Spleen (tissue), 7 donors: ENCODE results near the gene PGLYRP2.

Experiments
- CTCF ChIP-seq, 11 experiments: fragments of 200-600 bp in 7 of 11; fragments of 450-650 bp in 4 of 11; sonication (generic) in 4 of 11; IDR thresholded peaks in 8 of 11; conservative IDR thresholded peaks in 3 of 11; 1 replicate in 7 of 11; 2 replicates in 4 of 11; pipeline versions ENCODE4 v1.4.0 to v1.8.0; 2016 to 2021; ENCODE audit warnings: antibody characterized with exemption in 11 of 11, inconsistent platforms in 4 of 11, mild to moderate bottlenecking in 1 of 11
- POLR2A ChIP-seq, 3 donors: fragments of 450-650 bp; IDR thresholded peaks; one replicate each; pipeline ENCODE4 v1.5.1; 2017; ENCODE audit warnings: antibody characterized with exemption in 3 of 3, mild to moderate bottlenecking in 1 of 3
- donor health status: DM: no; HTN: no; CAD: no; lungs with moderate emphysema.
- donor health status: DM: no; HTN: no; CAD: no.
- donor health status: DM: no; HTN: no; CAD: no.

- TF ChIP-seq POLR2A (IDR thresholded peaks at IDR 0.05), result no peak
- TF ChIP-seq CTCF (IDR thresholded peaks at IDR 0.05 in 8 of 11, conservative IDR thresholded peaks at IDR 0.05 in 3 of 11), result no peak
Measured at GRCh38 chr19:15444505-15445226, 34.6 kb downstream of the PGLYRP2 start.
